ENCODE results near the gene ATP1A1.

The ATP1A1 gene

GRCh38 chr1:116424438-116424837 lies 51.4 kb downstream of the ATP1A1 start:
- TF ChIP-seq CTCF (IDR thresholded peaks at IDR 0.05; ENCODE audit: low read depth, low read length): no peak
- no peak overlapping the region for H3K4me3 ChIP-seq (ENCODE audit: low read depth, low read length)

- H3K4me3 ChIP-seq (ENCODE audit: low read depth, low read length): no peak overlapping the region
- no peak for TF ChIP-seq CTCF (IDR thresholded peaks at IDR 0.05; ENCODE audit: low read depth, low read length)
Measured at GRCh38 chr1:116424863-116425262, 51.8 kb downstream of the ATP1A1 start.

GRCh38 chr1:116425987-116426386 lies 52.9 kb downstream of the ATP1A1 start:
- no peak for TF ChIP-seq CTCF (IDR thresholded peaks at IDR 0.05; ENCODE audit: low read depth, low read length)
- H3K4me3 ChIP-seq (ENCODE audit: low read depth, low read length): no peak overlapping the region

- TF ChIP-seq CTCF (IDR thresholded peaks at IDR 0.05; ENCODE audit: low read depth, low read length): no peak
- no peak overlapping the region for H3K4me3 ChIP-seq (ENCODE audit: low read depth, low read length)
Measured at GRCh38 chr1:116426401-116426800, 53.4 kb downstream of the ATP1A1 start.

GRCh38 chr1:116428576-116428975 lies 55.5 kb downstream of the ATP1A1 start:
- H3K4me3 ChIP-seq (ENCODE audit: low read depth, low read length): no peak overlapping the region

GRCh38 chr1:116429821-116430374 lies 56.9 kb downstream of the ATP1A1 start:
- TF ChIP-seq CTCF (IDR thresholded peaks at IDR 0.05; ENCODE audit: low read depth, low read length): no peak
- no peak overlapping the region for H3K4me3 ChIP-seq (ENCODE audit: low read depth, low read length)

More at GRCh38 chr1:116428576-116428975, 55.5 kb downstream of the ATP1A1 start:
- no peak for TF ChIP-seq CTCF (IDR thresholded peaks at IDR 0.05; ENCODE audit: low read depth, low read length)

GRCh38 chr1:116431870-116432500 lies 58.9 kb downstream of the ATP1A1 start:
- H3K4me3 ChIP-seq (ENCODE audit: low read depth, low read length): no peak overlapping the region
- TF ChIP-seq CTCF (IDR thresholded peaks at IDR 0.05; ENCODE audit: low read depth, low read length): no peak
